Measurements from ENCODE around the gene ACTR2. TPM values are rescaled to one million over a fixed set of nuclear protein-coding genes. Genes with fewer than 3 reads are reported as not detected.
A peak's percentile ranks its signal among the peaks of the same experiment; 100 is the strongest.

The ACTR2 gene
- total RNA-seq, 1 donor from 2014 or later = 188 TPM

GRCh38 chr2:65319072-65319673 lies 91.5 kb downstream of the ACTR2 start:
- Mint-ChIP-seq H3K27ac (peak overlapping the region; percentile 53), H3K9me3 (ENCODE audit: low read depth) (no peaks in the 10 kb centered on the region)

GRCh38 chr2:65319674-65320041 lies 92.0 kb downstream of the ACTR2 start:
- Mint-ChIP-seq H3K36me3 (ENCODE audit: insufficient read depth) (peaks cover 24% of the 10 kb centered on the region), H3K27ac (no peak overlapping the region), H3K9me3 (ENCODE audit: low read depth) (no peaks in the 10 kb centered on the region), H3K4me1 (ENCODE audit: low read depth) (peaks cover 6% of the 10 kb centered on the region), H3K4me3 (ENCODE audit: low read depth) (no peak overlapping the region), H3K27me3 (no peaks in the 10 kb centered on the region)
- no peak for DNase-seq (ENCODE audit: low spot score, unreplicated experiment)
- TF ChIP-seq CTCF (IDR thresholded peaks at IDR 0.05; ENCODE audit: unreplicated experiment) = no peak

More at GRCh38 chr2:65319072-65319673, 91.5 kb downstream of the ACTR2 start:
- no peak for TF ChIP-seq CTCF (IDR thresholded peaks at IDR 0.05; ENCODE audit: unreplicated experiment)
- Mint-ChIP-seq H3K4me3 (ENCODE audit: low read depth) (no peak overlapping the region), H3K4me1 (ENCODE audit: low read depth) (peaks cover 6% of the 10 kb centered on the region), H3K36me3 (ENCODE audit: insufficient read depth) (peaks cover 26% of the 10 kb centered on the region), H3K27me3 (no peaks in the 10 kb centered on the region)
- DNase-seq (ENCODE audit: low spot score, unreplicated experiment) = no peak

GRCh38 chr2:65320042-65320725 lies 92.6 kb downstream of the ACTR2 start:
- H3K36me3 Mint-ChIP-seq (ENCODE audit: insufficient read depth) = peaks cover 23% of the 10 kb centered on the region
- no peak overlapping the region for H3K4me3 Mint-ChIP-seq (ENCODE audit: low read depth)
- DNase-seq (ENCODE audit: low spot score, unreplicated experiment) = no peak
- no peaks in the 10 kb centered on the region for H3K27me3 Mint-ChIP-seq
- TF ChIP-seq CTCF (IDR thresholded peaks at IDR 0.05; ENCODE audit: unreplicated experiment) = peak; percentile 32
- peaks cover 6% of the 10 kb centered on the region for H3K4me1 Mint-ChIP-seq (ENCODE audit: low read depth)
- no peak overlapping the region for H3K27ac Mint-ChIP-seq
- H3K9me3 Mint-ChIP-seq (ENCODE audit: low read depth) = no peaks in the 10 kb centered on the region

Other genes with a start within 250 kb of the ACTR2 start
- 12.5 and 14.6 TPM in 2 replicates for gene SLC1A4, start 238.4 kb upstream of the ACTR2 start, total RNA-seq
- gene CEP68, start 171.4 kb upstream of the ACTR2 start, total RNA-seq = 20.4 and 22.0 TPM in 2 replicates
- 134 and 141 TPM in 2 replicates for gene RAB1A, start 97.7 kb upstream of the ACTR2 start, total RNA-seq
- gene SPRED2, start 204.8 kb downstream of the ACTR2 start, total RNA-seq = 36.6 and 38.6 TPM in 2 replicates

Data from progenitor cell of endocrine pancreas (in vitro differentiated cells).